GM19397 (cell line): ENCODE data around the gene FITM1.
A peak's percentile ranks its signal among the peaks of the same experiment; 100 is the strongest.

Experiments
- ATAC-seq: cut with Tn5 transposase; IDR thresholded peaks from one replicate; pipeline ENCODE4 v1.9.1; 2021; ENCODE audit warnings: mild to moderate bottlenecking, moderate library complexity; ENCODE audit not compliant: unreplicated experiment

The FITM1 gene

GRCh38 chr14:24156840-24157239 is 26.4 kb downstream of the FITM1 start:
- no peak for ATAC-seq

- no peak for ATAC-seq
These were observed 26.9 kb downstream of the FITM1 start for GRCh38 chr14:24157331-24157730.

- no peak for ATAC-seq
These were observed 29.5 kb downstream of the FITM1 start for GRCh38 chr14:24159777-24160498.

- ATAC-seq, result no peak
These were observed 30.0 kb downstream of the FITM1 start for GRCh38 chr14:24160499-24160849.

- ATAC-seq, result peak; percentile 80
These were observed 30.7 kb downstream of the FITM1 start, which contains the start of gene IRF9 for GRCh38 chr14:24160850-24161804. TSS of gene IRF9 (plus strand) at chr14:24161265. CDS start at chr14:24162145, 880 bp downstream.

GRCh38 chr14:24162093-24162492 is 31.6 kb downstream of the FITM1 start:
- ATAC-seq, result no peak

GRCh38 chr14:24164518-24164991 is 34.1 kb downstream of the FITM1 start:
- no peak for ATAC-seq

GRCh38 chr14:24165785-24166184 is 35.3 kb downstream of the FITM1 start:
- no peak for ATAC-seq

- no peak for ATAC-seq
These were observed 37.1 kb downstream of the FITM1 start for GRCh38 chr14:24167469-24168114.

- peak; percentile 81 for ATAC-seq
These were observed 41.2 kb downstream of the FITM1 start, which contains the start of gene REC8 for GRCh38 chr14:24171422-24172260. TSS of gene REC8 (plus strand) at chr14:24172080. CDS start at chr14:24172553, 473 bp downstream.

- ATAC-seq, result no peak
These were observed 41.9 kb downstream of the FITM1 start for GRCh38 chr14:24172261-24172860.

- ATAC-seq, result no peak
These were observed 42.4 kb downstream of the FITM1 start for GRCh38 chr14:24172871-24173281.

GRCh38 chr14:24176599-24176998 is 46.1 kb downstream of the FITM1 start:
- ATAC-seq, result no peak

GRCh38 chr14:24177041-24177825 is 46.8 kb downstream of the FITM1 start:
- no peak for ATAC-seq

GRCh38 chr14:24177891-24178290 is 47.4 kb downstream of the FITM1 start:
- no peak for ATAC-seq

GRCh38 chr14:24178399-24179178 is 48.1 kb downstream of the FITM1 start:
- ATAC-seq, result no peak

GRCh38 chr14:24179294-24179960 is 49.0 kb downstream of the FITM1 start:
- no peak for ATAC-seq
